COLO829 (cell line): Measurements from ENCODE around the gene UBTD2.
"Not testable (repeated sequence)": the region's sequence is repeated elsewhere in the genome, so short reads cannot be mapped to it uniquely, and the experiment has no call there.

ENCODE experiments used
- DNase-seq: peaks from one replicate; pipeline ENCODE4 v3.0.0; 2012; ENCODE audit warnings: low spot score

Gene UBTD2, protein sequence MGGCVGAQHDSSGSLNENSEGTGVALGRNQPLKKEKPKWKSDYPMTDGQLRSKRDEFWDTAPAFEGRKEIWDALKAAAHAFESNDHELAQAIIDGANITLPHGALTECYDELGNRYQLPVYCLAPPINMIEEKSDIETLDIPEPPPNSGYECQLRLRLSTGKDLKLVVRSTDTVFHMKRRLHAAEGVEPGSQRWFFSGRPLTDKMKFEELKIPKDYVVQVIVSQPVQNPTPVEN

DNA sequence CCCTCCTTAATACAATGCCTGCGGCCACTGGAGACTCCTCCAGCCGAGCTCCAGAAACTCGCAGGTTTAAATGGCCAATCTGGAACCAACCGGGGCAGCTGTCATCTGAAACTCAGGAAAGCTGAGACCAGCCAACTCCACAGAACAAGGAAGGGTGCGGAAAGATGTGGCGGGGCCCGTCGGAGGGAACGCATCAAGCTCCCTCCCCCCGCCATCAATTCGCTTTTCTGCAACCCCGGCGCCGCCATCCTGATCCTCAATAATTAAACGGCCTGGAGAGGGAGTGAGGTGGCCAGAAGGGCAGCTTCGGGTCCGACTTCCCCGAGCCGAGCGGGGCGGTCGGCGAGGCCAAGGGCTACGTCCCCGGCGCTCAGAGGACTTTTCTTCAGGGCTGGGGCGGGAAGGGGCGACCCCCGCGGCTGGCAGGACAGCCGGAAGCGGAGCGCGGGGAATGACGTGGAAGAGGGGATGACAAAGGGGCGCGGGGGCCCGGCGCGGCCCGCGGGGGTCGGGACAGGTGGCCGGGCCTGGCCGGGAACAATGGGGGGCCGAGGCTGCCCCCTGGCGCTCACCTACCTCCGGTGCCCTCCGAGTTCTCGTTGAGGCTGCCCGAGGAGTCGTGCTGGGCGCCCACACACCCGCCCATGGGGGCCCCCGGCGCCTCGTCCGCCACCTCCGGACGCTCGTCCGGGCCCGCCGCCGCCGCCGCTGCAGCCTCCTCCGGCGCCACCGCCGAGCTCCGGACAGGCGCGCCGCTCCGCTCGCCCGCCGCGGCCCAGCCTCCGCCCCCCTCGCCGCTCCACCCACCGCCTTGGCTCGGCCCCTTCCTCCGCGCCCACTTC, at the start of gene UBTD2:
Gene UBTD2 (minus strand): TSS at position 745 of the 842 bp plus-strand sequence. CDS start 99 bp downstream, at position 646.
- DNase-seq, result no peak

DNA sequence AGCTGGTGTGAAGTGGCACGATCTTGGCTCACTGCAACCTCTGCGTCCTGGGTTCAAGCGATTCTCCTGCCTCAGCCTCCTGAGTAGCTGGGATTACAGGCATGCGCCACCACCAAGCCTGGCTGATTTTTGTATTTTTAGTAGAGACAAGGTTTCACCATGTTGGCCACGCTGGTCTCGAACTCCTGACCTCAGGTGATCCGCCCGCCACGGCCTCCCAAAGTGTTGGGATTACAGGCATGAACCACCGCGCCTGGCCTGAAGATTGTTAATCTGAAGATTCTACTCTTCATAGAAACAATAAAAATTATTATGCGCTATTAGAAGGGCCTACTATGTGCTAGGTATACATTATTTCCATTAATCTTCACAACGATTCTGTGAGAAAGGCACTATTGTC, 43.3 kb upstream of the UBTD2 start:
- not testable (repeated sequence) for DNase-seq

DNA sequence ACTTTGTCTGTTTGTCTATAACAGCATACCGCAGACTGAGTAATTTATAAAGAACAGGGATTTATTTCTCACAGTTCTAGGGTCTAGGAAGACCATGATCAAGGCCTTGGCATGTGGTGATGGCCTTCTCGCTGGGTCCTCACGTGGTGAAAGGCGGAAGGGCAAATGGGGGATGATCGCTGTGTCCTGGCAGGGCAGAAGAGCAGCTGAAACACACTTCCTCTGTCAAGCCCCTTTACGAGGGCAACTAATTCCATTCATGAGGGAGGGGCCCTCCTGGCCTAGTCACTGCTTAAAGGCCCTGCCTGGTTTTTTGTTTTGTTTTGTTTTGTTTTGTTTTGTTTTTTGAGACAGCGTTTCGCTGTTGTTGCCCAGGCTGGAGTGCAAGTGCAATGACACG, 41.9 kb upstream of the UBTD2 start:
- no peak for DNase-seq

DNA sequence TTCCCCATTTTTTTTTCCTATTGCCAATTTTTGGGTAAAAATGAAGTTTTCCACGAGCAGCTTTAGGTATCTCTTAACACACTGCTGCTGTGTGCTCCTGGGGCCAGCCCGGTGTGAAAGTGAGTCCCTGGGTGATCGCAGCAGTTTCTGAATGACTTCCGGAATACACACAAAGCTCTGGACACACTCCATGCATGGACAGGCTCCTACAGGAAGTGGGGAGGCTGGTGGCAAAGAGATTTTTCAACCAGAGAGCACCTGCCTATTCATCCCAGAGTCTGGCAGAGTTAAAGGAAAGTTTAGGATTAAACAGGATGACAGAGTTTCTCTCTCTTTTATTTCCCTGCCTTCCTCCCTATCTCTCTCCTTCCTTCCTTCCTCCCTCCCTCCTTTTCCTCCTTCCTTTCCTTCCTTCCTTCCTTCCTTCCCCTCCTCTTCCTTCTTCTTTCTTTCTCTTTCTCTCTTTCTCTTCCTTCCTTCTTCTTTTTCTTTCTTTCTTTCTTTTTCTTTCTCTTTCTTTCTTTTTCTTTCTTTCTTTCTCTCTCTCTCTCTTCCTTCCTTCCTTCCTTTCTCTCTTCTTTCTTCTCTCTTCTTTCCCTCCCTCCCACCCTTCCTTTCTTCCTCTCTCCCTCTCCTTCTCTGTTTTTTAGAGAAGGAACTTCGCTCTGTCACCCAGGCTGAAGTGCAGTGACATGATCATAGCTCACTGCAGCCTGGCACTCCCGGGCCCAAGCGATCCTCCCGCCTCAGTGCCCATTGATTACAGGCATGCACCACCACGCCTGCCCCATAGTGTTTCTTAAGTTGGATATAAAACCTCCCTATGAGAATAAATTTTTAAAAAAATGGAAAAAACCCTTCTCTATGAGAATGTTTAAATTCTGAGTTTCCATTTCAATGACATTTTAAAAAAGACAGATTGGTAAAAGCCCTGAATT, 38.7 kb upstream of the UBTD2 start:
- no peak for DNase-seq

DNA sequence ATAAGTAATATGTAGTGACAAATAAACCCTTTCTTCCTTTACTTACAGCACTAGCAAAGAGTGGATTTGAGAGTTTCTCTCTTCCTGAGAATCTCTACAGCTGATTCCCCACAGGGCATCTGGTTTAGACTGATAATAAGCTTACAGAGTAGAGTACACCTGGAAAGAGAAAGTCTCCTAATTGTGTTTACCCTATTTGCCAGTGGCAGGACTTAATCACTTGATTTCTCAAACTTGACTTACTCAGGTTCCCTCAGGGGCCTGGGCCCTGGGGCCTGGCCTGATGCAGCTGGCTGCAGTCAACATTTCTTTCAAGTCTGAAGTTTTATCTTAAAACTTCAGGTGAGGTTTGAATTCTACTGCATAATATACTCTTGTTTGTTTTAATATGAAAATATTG, 38.0 kb upstream of the UBTD2 start:
- no peak for DNase-seq

DNA sequence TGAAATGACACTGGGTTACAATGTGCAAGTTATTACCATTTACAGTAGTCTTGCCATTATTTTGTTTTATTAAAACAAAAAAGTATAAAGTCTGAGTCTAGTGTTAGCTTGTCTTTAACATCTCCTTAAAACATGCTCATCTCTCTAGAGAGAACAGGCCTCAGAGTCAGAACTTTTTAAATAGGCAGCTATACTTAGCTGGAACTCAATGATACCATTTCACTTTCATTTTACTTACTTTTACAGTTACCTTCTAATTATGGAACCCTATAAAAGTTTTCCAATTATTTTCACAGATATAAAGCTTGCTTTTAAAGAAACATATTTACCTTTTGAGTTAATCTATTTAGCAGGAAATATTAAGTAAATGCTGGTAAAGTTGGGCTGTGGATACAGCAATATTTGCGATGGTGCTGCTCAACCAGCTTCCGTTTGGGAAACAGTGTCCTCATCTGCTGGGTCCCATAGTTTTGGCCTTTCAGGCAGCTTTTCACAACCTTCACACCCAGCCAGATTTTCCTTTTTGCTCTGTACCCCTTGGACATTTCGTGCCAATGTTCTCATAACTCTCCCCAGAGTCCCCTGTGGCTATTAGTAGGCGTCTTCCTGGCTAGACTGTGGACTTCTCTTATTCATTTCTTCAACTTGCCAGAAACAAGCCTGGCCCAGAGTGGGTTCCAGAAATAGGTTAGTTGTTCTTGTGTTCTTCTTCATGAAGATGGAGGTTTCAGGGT, 36.3 kb upstream of the UBTD2 start:
- no peak for DNase-seq

DNA sequence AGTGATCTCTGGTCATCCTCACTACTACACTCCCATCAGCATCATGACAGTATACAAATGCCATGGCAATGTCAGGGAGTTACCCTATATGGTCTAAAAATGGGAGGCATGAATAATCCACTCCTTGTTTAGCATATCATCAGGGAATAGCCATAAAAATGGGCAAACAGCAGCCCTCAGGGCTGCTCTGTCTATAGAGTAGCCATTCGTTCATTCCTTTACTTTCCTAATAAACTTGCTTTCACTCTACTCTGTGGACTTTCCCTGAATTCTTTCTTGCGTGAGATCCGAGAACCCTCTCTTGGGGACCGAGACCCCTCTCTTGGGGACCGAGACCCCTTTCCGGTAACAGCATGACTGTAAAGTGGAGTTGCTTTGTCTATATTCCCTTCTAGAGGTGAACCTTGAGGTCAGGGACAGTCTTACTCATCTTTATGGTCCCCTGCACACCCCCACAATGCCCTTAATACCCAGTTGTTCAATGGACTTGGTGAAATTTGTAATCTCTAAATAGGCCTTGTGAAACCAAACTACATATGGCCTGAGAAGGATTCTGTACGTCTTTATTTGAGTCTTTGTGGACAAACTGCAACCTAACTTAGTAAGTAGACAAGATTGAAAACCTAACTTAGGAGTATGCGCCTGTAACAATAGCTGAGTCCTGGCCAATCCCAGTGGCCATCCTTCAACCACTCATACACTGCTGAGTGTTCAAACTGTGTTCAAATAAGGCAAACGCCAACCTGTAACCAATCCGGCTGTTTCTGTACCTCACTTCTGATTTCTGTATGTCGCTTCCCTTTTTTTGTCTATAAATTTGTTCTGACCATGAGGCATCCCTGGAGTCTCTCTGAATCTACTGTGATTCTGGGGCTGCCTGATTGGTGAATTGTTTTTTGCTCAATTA, 32.3 kb upstream of the UBTD2 start:
- DNase-seq, result no peak

DNA sequence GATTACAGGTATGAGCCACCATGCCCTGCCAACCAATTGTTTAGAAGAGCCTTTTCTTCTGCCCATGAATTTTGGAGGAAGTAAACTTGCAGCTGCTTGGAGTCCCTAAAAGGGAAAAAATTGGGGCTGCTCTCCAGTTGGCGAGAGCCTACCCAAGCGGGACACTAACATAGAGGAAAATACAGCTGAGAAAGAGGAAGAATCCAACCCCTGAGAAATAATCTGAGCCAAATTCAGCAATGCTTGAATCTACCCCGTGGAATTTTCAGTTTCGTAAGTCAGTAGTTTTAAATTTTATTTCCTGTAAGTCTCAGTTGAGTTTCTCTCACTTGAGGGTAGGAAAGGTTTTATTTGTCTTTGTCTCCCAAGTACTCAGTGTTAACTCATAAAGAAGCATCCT, 30.4 kb upstream of the UBTD2 start:
- no peak for DNase-seq

DNA sequence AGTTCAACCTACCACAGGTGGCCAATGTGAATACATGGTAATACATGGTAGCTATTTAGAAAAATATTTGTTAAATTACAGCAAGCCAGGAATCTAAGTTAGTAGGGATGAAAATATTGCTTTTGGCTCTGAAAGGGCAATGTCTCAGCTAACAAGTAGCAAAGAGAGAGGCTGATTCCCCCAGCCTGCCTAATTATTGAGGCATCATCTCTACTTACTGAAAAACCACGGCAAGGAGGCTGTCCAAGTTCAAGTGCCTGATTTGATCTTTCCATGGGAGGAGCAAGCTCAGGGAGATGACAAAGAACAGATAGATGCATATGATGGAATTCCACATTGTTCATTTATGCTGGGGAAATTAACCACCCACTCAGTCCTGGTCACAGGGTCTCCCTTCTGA, 28.7 kb upstream of the UBTD2 start:
- DNase-seq, result peak; percentile 27

DNA sequence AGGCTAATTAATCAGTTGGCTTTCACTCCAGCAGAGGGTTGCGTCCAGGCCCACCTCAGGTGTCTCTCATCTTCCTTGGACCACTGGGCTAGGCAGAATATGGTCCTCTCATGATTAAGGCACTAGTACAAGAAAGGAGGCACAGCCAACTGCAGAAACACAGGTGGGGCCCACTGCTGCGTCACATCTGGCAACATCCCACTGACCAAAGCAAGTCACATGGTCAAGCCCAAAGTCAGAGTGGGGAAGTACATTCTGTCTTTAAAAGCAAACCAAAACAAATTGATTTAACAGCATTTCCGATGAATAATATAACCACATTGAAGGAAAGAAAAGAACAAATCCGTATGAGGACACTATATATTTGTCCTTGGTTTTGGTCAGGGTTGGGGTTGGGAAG, 28.0 kb upstream of the UBTD2 start:
- DNase-seq, result no peak

DNA sequence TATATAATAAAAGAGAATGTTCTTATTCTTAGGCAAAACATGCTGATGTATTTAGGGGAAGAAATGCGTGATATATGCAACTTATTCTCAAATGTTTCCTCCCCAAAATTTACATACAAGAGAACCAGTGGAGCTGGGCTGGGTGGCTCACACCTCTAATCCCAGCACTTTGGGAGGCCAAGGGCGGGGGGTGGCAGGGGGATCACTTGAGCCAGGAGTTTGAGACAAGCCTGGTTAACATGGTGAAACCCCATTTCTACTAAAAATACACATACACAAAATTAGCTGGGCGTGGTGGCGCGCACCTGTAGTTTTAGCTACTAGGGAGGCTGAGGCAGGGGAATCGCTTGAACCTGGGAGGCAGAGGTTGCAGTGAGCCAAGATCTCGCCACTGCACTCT, 27.5 kb upstream of the UBTD2 start:
- DNase-seq, result no peak

DNA sequence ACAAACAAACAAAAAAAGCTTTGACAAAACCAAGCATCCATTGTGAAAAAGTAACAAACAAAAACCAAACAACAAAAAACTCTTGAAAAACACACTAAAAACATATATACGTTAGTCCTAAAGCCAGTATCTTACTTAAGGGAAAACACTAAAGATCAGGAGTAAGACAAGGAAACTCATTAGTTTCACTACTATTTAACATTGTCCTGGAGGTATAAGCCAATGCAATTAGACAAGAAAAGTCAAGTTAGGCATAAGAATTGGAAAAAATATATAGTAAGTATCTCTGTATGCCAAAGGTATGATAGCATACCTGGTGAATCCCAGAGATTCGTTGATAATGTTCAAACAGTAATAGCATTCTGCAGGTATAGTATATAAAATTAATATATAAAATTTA, 21.8 kb upstream of the UBTD2 start:
- DNase-seq, result no peak

DNA sequence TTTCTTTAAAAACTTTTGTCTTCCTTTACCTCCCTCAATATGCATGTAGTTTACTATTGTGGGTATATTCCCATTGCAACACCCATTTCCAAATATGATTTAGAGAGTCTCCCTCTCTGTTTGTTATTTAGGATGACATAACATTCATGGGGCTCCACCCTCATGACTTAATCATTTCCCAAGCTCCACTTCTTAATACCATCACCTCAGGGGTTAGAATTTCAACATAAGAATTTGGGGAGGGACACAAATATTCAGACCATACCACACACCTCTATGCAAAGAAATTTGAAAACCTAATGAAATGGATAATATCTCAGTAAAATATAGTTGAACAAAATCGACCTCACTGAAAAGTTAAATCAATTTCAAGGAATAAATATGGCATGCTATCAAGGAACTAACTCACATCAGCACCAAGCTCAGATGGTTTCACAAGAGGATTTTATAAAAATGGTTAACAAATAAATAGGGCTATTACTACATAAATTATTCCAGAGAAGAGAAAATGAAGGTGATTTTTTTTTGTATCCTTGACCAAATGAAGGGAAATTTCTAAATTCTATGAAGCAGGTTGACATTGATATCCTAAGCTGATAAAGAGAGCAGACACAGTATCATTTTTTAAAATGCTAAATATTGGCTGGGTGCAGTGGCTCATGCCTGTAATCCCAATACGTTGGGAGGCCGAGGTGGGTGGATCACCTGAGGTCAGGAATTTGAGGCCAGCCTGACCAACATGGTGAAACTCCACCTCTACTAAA, 20.2 kb upstream of the UBTD2 start:
- no peak for DNase-seq

DNA sequence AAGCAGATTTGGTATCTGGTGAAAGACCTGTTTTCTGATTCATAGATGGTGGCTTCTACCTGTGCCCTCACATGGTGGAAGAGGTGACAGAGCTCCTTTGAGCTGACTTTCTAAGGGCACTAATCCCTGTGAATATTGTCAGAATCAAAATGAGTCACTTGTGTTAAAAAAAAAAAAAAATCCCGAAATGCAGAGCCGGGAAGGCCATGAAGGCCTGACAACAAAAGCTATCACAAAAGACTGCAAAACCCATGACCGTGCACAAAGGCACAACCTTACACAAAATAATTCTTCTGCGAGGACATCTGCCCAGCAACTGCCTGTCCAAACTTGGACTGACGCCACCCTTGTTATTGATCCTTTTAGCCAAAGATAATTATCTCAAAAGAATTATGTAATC, 19.6 kb upstream of the UBTD2 start:
- DNase-seq, result no peak

DNA sequence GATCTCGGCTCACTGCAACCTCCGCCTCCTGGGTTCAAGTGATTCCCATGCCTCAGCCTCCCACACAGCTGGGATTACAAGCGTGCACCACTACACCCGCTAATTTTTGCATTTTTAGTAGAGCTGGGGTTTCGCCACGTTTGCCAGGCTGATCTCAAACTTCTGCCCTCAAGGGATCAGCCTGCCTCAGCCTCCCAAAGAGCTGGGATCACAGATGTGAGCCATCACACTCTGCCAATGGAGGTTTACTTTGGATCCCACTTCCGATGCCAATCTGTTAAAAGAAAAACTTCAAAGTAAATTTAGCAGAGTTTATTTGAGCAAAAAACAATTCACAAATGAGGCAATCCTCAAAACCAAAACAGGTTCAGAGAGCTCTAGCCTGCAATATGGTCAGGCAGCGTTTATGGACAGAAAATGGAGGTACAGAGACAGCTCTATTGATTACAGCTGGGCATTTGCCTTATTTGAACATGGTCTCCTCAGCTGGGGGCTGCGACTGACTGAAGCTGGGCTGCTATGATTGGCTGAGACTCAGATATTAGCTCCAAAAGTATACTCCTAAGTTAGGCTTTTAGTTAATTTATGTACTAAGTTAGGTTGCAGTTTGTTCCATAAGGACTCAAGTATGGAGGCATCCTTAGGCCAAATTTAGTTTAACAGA, 18.6 kb upstream of the UBTD2 start:
- no peak for DNase-seq

DNA sequence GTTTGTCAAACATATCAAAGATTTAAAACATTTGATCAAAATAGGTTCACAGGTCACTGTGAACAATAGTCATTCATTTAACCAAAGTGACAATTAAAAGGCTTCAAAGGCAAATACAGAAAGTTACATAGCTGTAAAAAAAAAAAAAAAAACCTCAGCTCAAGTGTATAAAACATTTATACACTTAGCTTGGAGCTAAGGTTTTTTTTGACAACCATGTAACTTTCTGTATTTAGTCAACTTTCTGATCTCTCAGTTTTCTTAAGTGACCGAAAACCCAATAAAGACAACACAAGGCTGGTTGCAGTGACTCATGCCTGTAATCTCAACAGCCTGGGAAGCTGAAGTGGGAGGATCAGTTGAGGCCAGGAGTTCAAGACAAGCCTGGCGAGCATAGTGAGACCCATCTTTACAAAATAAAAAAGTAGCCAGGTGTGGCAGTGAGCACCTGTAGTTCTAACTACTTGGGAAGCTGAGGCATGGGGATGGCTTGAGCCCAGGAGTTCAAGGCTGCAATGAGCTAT, 16.4 kb upstream of the UBTD2 start:
- DNase-seq, result no peak

DNA sequence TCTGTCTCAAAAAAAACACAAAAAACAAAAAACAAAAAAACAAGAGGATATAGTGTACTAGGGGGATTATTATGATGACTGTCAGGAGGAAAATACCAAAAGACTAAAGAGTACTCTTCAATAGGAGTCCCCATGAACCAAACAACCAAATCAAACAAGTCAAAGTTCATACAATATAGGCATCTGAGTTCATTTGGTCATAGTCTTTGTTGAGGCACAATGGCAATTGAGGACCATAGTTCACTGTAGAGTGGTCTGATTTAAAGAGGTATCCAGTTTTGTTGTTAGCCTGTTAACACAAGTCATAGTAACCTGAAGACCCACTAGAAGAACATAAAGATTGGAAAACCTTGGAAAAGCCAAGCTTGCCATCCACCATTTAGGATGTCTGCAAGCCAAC, 11.3 kb upstream of the UBTD2 start:
- DNase-seq, result no peak

DNA sequence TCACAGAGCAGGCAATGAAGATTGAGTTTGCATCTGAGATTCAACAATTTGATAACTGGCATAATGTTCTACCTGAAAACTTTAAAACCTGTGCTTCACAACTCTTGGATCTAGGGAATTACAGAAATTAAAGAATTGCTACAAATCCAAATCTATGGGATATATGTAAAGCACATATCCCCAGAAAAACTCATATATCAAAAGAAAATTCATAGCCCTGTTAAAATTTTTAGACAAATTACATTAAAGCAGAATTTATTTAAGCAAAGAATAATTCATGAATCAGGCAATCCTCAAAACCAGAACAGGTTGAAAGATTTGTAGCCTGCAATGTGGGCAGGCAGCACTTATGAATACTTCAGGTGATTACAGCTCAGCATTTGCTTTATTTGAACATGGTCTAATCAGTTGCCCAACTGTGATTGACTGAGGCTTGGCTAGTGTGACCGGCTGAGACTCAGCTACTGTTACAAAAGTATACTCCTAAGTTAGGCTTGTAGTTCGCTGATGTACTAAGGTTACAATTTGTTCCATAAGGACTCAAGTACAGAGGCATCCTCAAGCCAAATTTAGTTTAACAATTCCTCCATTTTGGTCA, 10.3 kb upstream of the UBTD2 start:
- DNase-seq, result no peak
